AG09319 (cell line): ENCODE results near the gene ESYT2.
A peak's percentile ranks its signal among the peaks of the same experiment; 100 is the strongest.

Experiments
- DNase-seq: peaks from one replicate; pipeline ENCODE4 v3.0.0-alpha.2; 2010; ENCODE audit warnings: low read depth; ENCODE audit errors: extremely low read depth
- CTCF ChIP-seq: IDR thresholded peaks from 2 replicates; pipeline ENCODE4 v1.5.1; 2011; ENCODE audit warnings: low read depth, mild to moderate bottlenecking, inconsistent platforms, low read length, moderate library complexity

ESYT2 gene

GRCh38 chr7:158744070-158744469, 85.2 kb downstream of the ESYT2 start:
- DNase-seq, result no peak
- no peak for TF ChIP-seq CTCF

GRCh38 chr7:158743219-158743618, 86.1 kb downstream of the ESYT2 start:
- no peak for TF ChIP-seq CTCF
- DNase-seq, result no peak

- DNase-seq, result no peak
- no peak for TF ChIP-seq CTCF
Measured at GRCh38 chr7:158742065-158742821, 87.1 kb downstream of the ESYT2 start.

- no peak; the same call in 1 of the 2 replicates for TF ChIP-seq CTCF
- DNase-seq, result no peak
Measured at GRCh38 chr7:158741294-158741666, 88.0 kb downstream of the ESYT2 start.

- DNase-seq, result peak; percentile 4
- TF ChIP-seq CTCF, result no peak; the same call in 1 of the 2 replicates
Measured at GRCh38 chr7:158740657-158741293, 88.5 kb downstream of the ESYT2 start.

- no peak for TF ChIP-seq CTCF
- no peak for DNase-seq
Measured at GRCh38 chr7:158740013-158740656, 89.2 kb downstream of the ESYT2 start.

GRCh38 chr7:158738841-158739240, 90.5 kb downstream of the ESYT2 start:
- TF ChIP-seq CTCF, result no peak
- no peak for DNase-seq
